ENCODE results near the gene PLB1.

Gene PLB1

GRCh38 chr2:28640260-28640907, 144.5 kb downstream of the PLB1 start:
- no peaks in the 10 kb centered on the region for H3K9me3 Mint-ChIP-seq
- H3K27ac Mint-ChIP-seq (ENCODE audit: low read depth) = no peak overlapping the region
- H3K36me3 Mint-ChIP-seq (ENCODE audit: insufficient read depth) = no peaks in the 10 kb centered on the region
- H3K4me3 Mint-ChIP-seq = no peak overlapping the region
- no peak for ATAC-seq (replicated peaks; ENCODE audit: extremely low read depth, poor library complexity, severe bottlenecking)
- no peak for DNase-seq (ENCODE audit: low spot score in 2 of 2)
- no peaks in the 10 kb centered on the region for H3K4me1 Mint-ChIP-seq
- no peaks in the 10 kb centered on the region for H3K27me3 Mint-ChIP-seq

GRCh38 chr2:28640908-28641300, 145.0 kb downstream of the PLB1 start:
- H3K36me3 Mint-ChIP-seq (ENCODE audit: insufficient read depth) = no peaks in the 10 kb centered on the region
- DNase-seq (ENCODE audit: low spot score in 2 of 2) (no peak), ATAC-seq (replicated peaks; ENCODE audit: extremely low read depth, poor library complexity, severe bottlenecking) (no peak)
- no peaks in the 10 kb centered on the region for H3K9me3 Mint-ChIP-seq
- H3K27ac Mint-ChIP-seq (ENCODE audit: low read depth) = no peak overlapping the region
- H3K4me1 Mint-ChIP-seq = no peaks in the 10 kb centered on the region
- H3K4me3 Mint-ChIP-seq = no peak overlapping the region
- no peaks in the 10 kb centered on the region for H3K27me3 Mint-ChIP-seq

- no peaks in the 10 kb centered on the region for H3K36me3 Mint-ChIP-seq (ENCODE audit: insufficient read depth)
- H3K27me3 Mint-ChIP-seq = no peaks in the 10 kb centered on the region
- H3K4me3 Mint-ChIP-seq = no peak overlapping the region
- ATAC-seq (replicated peaks; ENCODE audit: extremely low read depth, poor library complexity, severe bottlenecking) = no peak
- H3K9me3 Mint-ChIP-seq = no peaks in the 10 kb centered on the region
- no peaks in the 10 kb centered on the region for H3K4me1 Mint-ChIP-seq
- no peak overlapping the region for H3K27ac Mint-ChIP-seq (ENCODE audit: low read depth)
- no peak for DNase-seq (ENCODE audit: low spot score in 2 of 2)
These were observed 146.9 kb downstream of the PLB1 start for GRCh38 chr2:28642796-28643195.

- Mint-ChIP-seq H3K36me3 (ENCODE audit: insufficient read depth) (no peaks in the 10 kb centered on the region), H3K27me3 (no peaks in the 10 kb centered on the region), H3K27ac (ENCODE audit: low read depth) (no peak overlapping the region), H3K4me1 (no peaks in the 10 kb centered on the region), H3K9me3 (no peaks in the 10 kb centered on the region), H3K4me3 (no peak overlapping the region)
- DNase-seq (ENCODE audit: low spot score in 2 of 2) (no peak), ATAC-seq (replicated peaks; ENCODE audit: extremely low read depth, poor library complexity, severe bottlenecking) (no peak)
These were observed 147.5 kb downstream of the PLB1 start for GRCh38 chr2:28643327-28643726.

- no peaks in the 10 kb centered on the region for H3K4me1 Mint-ChIP-seq
- H3K27me3 Mint-ChIP-seq = no peaks in the 10 kb centered on the region
- DNase-seq (ENCODE audit: low spot score in 2 of 2) (no peak), ATAC-seq (replicated peaks; ENCODE audit: extremely low read depth, poor library complexity, severe bottlenecking) (no peak)
- H3K9me3 Mint-ChIP-seq = no peaks in the 10 kb centered on the region
- H3K27ac Mint-ChIP-seq (ENCODE audit: low read depth) = no peak overlapping the region
- H3K4me3 Mint-ChIP-seq = no peak overlapping the region
- no peaks in the 10 kb centered on the region for H3K36me3 Mint-ChIP-seq (ENCODE audit: insufficient read depth)
These were observed 148.1 kb downstream of the PLB1 start for GRCh38 chr2:28643911-28644334.

- Mint-ChIP-seq H3K4me1 (peaks cover 6% of the 10 kb centered on the region), H3K4me3 (no peak overlapping the region), H3K36me3 (ENCODE audit: insufficient read depth) (no peaks in the 10 kb centered on the region), H3K27ac (ENCODE audit: low read depth) (no peak overlapping the region), H3K27me3 (no peaks in the 10 kb centered on the region), H3K9me3 (no peaks in the 10 kb centered on the region)
- no peak for DNase-seq (ENCODE audit: low spot score in 2 of 2)
- ATAC-seq (replicated peaks; ENCODE audit: extremely low read depth, poor library complexity, severe bottlenecking) = no peak
These were observed 148.9 kb downstream of the PLB1 start for GRCh38 chr2:28644760-28645159.

GRCh38 chr2:28645553-28645952, 149.7 kb downstream of the PLB1 start:
- Mint-ChIP-seq H3K36me3 (ENCODE audit: insufficient read depth) (no peaks in the 10 kb centered on the region), H3K27me3 (no peaks in the 10 kb centered on the region), H3K9me3 (no peaks in the 10 kb centered on the region), H3K4me1 (peaks cover 12% of the 10 kb centered on the region), H3K27ac (ENCODE audit: low read depth) (no peak overlapping the region), H3K4me3 (no peak overlapping the region)
- ATAC-seq (replicated peaks; ENCODE audit: extremely low read depth, poor library complexity, severe bottlenecking) = no peak
- no peak for DNase-seq (ENCODE audit: low spot score in 2 of 2)

- no peaks in the 10 kb centered on the region for H3K27me3 Mint-ChIP-seq
- ATAC-seq (replicated peaks; ENCODE audit: extremely low read depth, poor library complexity, severe bottlenecking) (no peak), DNase-seq (ENCODE audit: low spot score in 2 of 2) (no peak)
- no peaks in the 10 kb centered on the region for H3K9me3 Mint-ChIP-seq
- H3K36me3 Mint-ChIP-seq (ENCODE audit: insufficient read depth) = no peaks in the 10 kb centered on the region
- peaks cover 12% of the 10 kb centered on the region for H3K4me1 Mint-ChIP-seq
- H3K27ac Mint-ChIP-seq (ENCODE audit: low read depth) = no peak overlapping the region
- H3K4me3 Mint-ChIP-seq = no peak overlapping the region
These were observed 151.8 kb downstream of the PLB1 start for GRCh38 chr2:28647682-28648081.

GRCh38 chr2:28648147-28648546, 152.3 kb downstream of the PLB1 start:
- DNase-seq (ENCODE audit: low spot score in 2 of 2) = no peak
- Mint-ChIP-seq H3K9me3 (no peaks in the 10 kb centered on the region), H3K27ac (ENCODE audit: low read depth) (no peak overlapping the region), H3K27me3 (no peaks in the 10 kb centered on the region), H3K36me3 (ENCODE audit: insufficient read depth) (peaks cover 2% of the 10 kb centered on the region), H3K4me1 (peaks cover 12% of the 10 kb centered on the region), H3K4me3 (no peak overlapping the region)
- no peak for ATAC-seq (replicated peaks; ENCODE audit: extremely low read depth, poor library complexity, severe bottlenecking)

- H3K9me3 Mint-ChIP-seq = no peaks in the 10 kb centered on the region
- peaks cover 2% of the 10 kb centered on the region for H3K36me3 Mint-ChIP-seq (ENCODE audit: insufficient read depth)
- no peak overlapping the region for H3K4me3 Mint-ChIP-seq
- peaks cover 12% of the 10 kb centered on the region for H3K4me1 Mint-ChIP-seq
- no peaks in the 10 kb centered on the region for H3K27me3 Mint-ChIP-seq
- no peak overlapping the region for H3K27ac Mint-ChIP-seq (ENCODE audit: low read depth)
- ATAC-seq (replicated peaks; ENCODE audit: extremely low read depth, poor library complexity, severe bottlenecking) (no peak), DNase-seq (ENCODE audit: low spot score in 2 of 2) (no peak)
These were observed 153.0 kb downstream of the PLB1 start for GRCh38 chr2:28648671-28649395.

GRCh38 chr2:28649481-28650265, 153.8 kb downstream of the PLB1 start:
- DNase-seq (ENCODE audit: low spot score in 2 of 2) (no peak), ATAC-seq (replicated peaks; ENCODE audit: extremely low read depth, poor library complexity, severe bottlenecking) (peak; percentile 36)
- Mint-ChIP-seq H3K4me3 (no peak overlapping the region), H3K27ac (ENCODE audit: low read depth) (no peak overlapping the region), H3K9me3 (no peaks in the 10 kb centered on the region), H3K36me3 (ENCODE audit: insufficient read depth) (peaks cover 2% of the 10 kb centered on the region), H3K27me3 (no peaks in the 10 kb centered on the region), H3K4me1 (peaks cover 12% of the 10 kb centered on the region)

GRCh38 chr2:28650266-28650584, 154.4 kb downstream of the PLB1 start:
- H3K4me1 Mint-ChIP-seq = peaks cover 12% of the 10 kb centered on the region
- no peak overlapping the region for H3K4me3 Mint-ChIP-seq
- no peaks in the 10 kb centered on the region for H3K9me3 Mint-ChIP-seq
- no peaks in the 10 kb centered on the region for H3K27me3 Mint-ChIP-seq
- ATAC-seq (replicated peaks; ENCODE audit: extremely low read depth, poor library complexity, severe bottlenecking) (no peak), DNase-seq (ENCODE audit: low spot score in 2 of 2) (no peak)
- peaks cover 2% of the 10 kb centered on the region for H3K36me3 Mint-ChIP-seq (ENCODE audit: insufficient read depth)
- no peak overlapping the region for H3K27ac Mint-ChIP-seq (ENCODE audit: low read depth)

GRCh38 chr2:28652217-28652616, 156.4 kb downstream of the PLB1 start:
- no peak for DNase-seq (ENCODE audit: low spot score in 2 of 2)
- Mint-ChIP-seq H3K4me1 (peaks cover 12% of the 10 kb centered on the region), H3K4me3 (no peak overlapping the region), H3K27ac (ENCODE audit: low read depth) (no peak overlapping the region), H3K27me3 (no peaks in the 10 kb centered on the region), H3K9me3 (no peaks in the 10 kb centered on the region), H3K36me3 (ENCODE audit: insufficient read depth) (peaks cover 2% of the 10 kb centered on the region)
- no peak for ATAC-seq (replicated peaks; ENCODE audit: extremely low read depth, poor library complexity, severe bottlenecking)
